Retina (tissue), 1 donor: ENCODE measurements around the gene PHF14.

Experiments used
- DNase-seq: peaks from one replicate; pipeline ENCODE4 v3.0.0-alpha.2; 2016

PHF14 gene

DNA sequence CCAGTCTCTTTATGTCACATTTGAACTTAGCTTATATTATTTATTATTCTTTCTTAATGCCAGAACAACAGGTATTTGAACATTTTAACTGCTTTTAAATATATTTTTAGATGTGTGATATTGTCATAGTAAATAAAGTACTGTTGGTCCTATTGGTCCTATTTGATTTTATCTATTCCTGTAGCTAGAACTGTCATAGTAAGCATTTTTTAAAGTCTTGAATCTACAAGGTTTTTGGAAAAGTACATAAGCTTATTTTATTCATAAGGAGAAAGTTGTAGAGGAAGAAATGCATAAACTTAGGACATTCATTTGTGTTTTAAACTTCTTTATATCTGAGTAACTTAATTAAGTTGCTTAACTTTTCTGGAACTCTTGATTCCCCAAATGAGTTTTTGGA lies 136.0 kb downstream of the PHF14 start:
- DNase-seq = no peak

DNA sequence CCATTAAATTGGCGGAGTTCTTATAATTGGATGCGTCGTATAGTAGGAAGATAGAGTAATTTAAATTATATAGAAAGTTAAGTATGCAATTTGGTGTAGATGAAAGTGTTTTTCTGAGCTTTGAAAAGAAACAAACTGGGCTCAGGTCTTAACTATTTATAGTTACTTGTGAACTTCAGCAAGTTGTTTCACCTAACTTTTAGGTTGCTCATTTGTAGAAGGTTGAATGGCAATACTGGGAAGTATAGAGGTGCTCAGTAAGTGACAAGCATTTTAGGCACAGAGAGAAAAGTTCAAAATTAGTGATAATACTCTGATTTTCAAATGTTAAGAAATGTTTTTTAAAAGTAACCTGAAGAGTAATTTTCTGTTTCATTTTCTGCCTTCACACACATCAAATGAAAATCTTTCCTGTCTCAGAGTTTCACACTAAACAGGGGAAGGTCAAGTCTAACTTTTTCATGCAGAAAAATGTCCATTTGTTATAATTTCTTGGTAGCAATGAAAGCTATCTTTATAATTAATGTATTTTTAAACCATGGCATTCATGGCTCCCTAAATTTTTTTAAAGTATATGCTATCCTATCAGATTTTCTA lies 146.5 kb downstream of the PHF14 start:
- DNase-seq = no peak

DNA sequence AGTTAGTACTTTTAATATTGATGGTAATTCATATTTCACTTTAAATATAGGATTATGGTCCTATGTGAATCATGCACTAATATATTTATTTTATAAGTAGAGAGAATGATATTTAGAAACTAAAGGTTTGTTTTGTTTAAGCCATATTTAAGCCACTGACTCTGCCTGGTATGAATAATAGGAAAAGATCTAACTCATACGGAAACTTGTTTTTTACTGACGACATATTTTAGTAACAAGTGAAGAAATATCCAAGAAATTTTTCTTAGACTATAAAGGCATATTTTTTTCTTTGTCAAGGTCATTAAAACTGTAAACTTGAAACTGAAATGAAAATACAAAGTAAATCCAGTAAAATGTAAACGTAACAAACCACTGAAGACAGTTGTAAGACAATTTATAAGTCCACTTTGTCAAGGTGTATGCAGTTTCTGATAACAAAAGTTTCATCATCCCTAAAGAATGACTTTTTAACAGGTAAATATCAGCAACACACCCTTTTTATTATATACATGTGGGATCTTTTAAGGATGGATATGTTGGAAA lies 147.1 kb downstream of the PHF14 start:
- DNase-seq = no peak

DNA sequence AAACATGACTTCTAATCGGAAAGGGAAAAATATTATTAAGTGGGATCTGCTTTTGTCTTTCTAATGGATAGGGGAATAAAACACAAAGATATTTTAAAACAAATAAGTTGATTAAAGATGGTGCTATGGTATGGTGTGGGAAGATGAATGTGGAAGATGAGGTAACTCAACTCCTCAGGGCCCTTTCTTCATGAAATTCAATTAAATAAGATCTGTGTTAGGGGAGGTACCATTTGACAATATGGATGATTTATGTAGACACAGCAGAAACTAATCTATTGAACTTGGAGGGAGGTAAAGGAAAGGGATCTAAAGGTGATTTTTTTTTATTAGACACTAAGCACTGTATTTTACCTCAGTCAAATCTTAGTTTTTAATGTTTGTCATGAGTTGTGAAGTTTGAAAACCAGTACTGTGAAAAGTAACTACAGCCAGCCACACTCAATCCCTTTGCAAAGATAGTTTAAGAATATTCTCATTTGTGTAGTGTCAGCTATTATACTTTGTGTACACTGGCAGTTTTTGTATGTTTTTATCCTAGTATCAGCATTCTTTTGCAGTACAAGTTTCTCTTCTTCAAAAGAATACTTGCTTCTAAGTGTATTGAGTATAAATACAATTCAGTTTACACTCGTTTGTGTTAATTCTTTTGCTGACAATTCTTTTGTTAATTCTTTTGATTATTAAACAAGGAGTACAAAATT lies 151.3 kb downstream of the PHF14 start:
- no peak for DNase-seq

DNA sequence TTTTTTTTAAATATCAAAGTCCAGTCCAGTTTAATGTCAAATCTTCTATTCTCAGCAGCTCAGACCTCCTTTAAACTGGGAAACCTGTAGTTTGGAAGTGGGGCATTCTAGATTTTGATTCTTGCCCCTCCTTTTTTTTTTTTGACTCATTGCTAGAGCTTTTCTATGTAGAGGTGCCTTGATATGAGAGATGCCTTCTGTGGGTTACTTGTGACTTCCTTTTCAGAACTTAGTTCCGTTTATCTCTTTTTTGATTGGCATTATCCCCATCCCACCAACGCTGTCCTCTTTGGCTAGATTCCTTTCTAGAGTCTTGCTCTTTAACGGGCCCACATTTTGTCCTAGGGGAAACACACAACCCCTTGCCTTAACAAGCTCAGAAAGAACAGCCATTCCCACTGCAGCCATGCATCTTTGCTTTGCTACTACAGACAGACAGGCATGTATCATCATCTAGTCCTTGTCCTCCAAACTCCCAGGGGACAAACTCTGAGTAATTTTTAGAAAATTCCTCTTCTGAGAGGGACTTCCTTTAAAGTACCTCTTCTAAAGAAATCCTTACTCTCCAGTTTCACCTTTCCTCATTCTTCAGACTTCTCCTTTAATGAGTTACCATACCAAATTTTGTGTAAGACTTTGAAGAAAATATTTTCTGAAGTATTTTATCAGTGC lies 153.6 kb downstream of the PHF14 start:
- DNase-seq = no peak

DNA sequence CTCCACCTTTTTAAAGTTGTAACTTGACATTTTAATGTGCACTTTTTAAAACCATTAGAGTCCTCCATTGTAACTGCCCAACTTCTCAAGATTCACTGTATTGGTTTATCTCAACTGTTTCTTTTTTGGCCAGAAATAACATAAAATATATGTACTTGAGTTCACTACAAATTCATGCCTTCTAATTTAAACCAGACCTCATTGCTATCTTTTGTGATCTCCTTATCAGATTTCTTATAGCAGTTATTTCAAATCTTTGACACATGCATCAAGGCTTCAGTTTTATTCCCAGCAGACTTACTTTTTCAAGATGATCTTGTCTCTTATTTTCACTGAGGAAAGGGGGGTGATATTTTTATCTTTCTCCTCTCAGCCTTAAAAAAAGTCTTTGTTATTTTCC lies 154.3 kb downstream of the PHF14 start:
- no peak for DNase-seq

DNA sequence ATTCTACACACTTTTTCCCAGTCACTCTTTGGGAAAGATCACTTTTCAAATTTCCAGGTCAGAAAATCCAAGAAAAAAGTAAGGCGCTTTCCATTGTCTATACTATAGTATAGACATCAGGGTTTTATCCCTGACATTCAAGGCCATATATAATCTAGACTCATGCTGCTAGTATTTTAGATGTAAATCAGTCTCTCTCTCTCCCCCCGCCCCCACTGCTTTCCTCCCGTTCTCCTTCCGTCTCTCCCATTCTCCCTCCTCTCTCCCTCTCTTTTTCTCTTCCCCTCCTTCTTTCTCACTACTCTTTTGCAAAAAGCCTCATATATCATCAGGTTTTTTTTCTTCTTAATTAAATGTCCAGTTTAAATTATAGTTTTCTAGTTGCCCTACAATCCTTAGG lies 154.8 kb downstream of the PHF14 start:
- DNase-seq = no peak

DNA sequence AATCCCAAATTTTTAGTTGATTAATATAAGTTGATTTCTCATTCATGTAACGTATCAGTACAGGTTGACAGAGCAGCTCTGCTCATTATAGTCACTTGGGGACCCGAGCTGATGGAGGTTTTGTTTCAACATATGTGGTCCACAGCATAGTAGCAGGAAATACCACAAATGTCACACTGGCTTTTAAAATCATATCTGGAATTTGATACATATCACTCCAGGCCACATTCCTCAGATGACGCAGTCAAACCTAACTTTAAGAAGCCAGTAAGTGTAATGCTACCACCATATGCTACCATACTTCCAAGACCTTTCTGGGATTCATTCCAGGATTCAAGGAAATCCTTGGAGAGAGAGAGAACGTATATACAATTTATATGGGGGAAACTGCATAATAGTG lies 156.3 kb downstream of the PHF14 start:
- DNase-seq = no peak

DNA sequence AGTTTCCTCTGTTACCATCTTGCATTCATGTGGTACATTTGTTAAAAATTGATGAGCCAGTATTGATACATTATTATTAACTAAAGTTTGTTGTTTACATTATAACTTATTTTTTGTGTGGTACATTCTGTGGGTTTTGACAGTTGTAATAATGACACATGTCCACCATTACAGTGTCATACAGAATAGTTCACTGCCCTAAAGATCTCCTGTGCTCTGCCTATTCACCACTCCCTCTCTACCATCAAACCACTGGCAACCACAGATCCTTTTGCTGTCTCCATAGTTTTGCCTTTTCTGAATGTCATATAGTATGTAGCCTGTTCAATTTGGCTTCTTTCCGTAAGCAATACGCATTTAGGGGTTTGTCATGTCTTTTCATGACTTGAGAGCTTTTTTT lies 156.9 kb downstream of the PHF14 start:
- no peak for DNase-seq

DNA sequence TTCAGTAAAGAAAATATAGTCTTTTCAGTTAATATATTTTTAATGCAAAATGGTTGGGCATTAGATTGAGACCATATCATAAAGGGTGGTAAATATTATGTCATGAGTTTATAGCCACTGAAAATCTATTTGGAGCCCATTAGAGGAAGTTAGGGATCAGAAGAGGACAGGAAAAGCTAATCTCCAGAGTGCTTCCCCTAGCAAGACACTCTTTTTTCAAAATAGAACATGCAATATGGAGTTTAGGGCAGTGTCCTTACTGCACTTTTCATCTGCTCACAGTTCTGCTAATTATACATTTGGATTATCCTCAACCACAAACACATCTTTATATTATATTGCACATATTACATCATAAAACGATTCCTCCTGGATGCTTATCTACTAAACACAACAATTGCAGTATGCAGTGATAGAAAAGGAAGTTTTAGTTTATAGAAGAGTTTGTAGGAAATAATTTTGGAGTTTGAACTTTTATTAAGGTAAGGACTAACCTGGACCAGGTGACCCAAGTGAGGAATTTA lies 159.8 kb downstream of the PHF14 start:
- no peak for DNase-seq

DNA sequence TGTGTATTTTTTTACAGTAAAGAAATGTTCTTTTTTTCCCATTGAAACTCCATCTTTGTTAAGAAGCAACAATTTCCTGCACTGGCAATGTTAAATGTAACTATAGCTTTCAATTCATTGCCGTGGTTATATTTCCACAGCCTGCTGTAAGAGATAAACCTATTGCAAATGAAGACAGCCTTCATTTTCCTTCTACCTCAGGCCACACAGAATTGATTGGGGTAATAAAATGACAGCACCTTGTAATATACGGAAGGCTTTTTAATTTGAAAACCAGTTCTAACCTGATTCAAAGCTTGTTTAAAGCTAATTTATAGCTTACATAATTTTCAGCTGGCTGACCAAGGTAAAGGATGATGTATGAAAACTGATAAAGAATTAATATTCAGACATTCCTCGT lies 161.9 kb downstream of the PHF14 start:
- DNase-seq = no peak

DNA sequence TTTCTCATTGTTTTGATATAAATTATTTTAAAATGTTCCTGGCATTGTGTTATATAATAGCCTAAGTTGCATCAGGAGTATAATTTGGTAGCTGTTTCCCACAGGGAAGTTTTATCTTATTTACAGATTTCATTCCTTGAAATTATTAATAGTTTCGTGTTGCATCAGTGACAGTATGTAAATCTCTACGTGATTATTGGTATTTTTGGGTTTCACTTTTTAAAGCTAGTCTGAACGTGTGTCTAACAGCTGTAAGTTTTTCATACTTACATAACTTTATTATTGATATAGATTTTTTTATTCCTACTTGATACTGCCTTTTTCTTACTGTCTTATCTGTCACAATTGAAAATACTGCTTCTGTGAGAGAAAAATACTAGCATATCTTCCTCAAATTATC lies 167.9 kb downstream of the PHF14 start:
- no peak for DNase-seq

DNA sequence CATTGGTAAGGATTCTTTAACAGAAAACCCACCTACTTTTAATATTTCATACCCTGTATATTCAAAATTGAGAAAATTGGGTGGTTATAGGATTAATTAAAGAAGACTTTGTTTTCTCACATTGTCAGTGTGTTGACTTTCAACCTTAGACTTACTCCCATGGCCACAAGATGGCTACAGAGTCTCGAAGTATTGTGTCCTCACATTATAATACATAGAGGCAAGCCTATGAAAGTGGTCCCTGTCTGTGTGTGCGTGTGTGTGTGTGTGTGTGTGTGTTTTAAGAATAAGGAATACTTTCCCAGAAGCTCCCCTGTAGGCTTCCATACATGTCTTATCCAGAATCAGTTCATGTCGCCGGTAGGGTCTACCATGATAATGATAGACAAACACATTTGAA lies 180.0 kb downstream of the PHF14 start:
- DNase-seq = no peak

DNA sequence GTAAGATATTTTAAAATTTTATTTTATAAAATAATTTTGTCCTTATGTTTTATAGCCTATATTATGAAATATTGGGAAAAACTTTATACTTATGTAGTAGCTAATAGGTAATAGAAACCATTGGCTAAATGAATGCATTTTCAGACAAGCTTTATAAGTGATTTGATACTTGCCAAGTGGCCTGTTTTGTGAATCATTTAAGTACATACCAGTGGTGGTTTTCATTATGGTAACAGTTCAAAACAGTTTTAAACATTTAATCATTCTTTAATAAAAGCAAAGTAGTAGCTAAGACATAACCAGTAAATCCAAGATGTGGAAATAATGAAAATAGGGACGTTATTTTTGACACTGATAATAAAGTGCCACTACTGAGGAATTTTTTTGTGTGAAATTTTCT lies 182.2 kb downstream of the PHF14 start:
- no peak for DNase-seq

DNA sequence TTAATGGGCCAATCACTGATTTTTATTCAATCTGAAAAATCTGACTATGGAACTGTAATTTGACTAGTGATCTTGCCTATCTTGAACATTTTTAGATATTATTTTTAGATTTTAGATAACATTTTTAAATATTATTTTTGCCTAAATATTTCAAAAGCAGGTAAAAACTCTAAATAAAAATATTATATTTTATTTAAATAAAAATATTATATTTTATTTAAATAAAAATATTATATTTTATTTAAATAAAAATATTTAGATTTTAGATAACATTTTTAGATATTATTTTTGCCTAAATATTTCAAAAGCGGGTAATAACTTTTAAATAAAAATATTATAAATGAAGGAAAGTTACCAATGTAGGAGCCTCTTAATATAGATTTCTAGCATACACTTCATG lies 187.8 kb downstream of the PHF14 start:
- DNase-seq = no peak

DNA sequence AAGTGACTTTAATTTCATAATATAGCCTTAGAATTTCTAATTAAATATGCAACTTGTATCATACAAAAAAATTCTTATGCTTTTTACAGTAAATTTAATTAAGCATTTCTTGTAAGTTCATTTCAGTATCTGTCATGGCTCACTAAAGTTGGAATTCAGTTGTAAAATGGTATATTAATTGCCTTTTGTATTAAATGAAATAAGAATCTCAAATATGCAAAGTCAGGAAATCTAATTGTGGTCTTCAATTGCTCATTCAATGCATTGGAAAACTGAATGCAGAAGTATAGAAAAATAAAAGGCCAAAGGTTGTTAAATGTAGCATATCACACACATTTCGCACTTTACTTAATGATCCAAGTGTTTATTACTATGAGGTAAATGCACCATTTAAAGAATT lies 189.5 kb downstream of the PHF14 start:
- no peak for DNase-seq

DNA sequence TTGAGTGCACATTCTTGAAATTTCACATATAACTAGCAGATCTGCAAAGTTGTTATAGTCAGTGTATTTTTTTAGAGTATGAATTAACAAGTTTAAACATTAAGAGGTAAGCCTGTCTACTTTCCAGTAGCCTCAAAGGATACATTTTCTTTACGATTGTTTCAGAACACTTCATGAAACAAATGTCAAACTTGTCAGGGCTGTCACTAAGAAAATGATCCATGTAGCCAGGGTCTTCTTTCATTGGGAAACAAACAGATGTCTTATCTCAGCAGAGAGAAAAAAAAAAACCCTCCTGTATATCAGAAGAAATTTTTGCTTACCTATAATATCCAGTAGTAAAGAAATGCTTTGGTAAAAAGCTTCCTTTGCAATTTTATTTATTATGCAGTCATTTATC lies 192.4 kb downstream of the PHF14 start:
- no peak for DNase-seq

DNA sequence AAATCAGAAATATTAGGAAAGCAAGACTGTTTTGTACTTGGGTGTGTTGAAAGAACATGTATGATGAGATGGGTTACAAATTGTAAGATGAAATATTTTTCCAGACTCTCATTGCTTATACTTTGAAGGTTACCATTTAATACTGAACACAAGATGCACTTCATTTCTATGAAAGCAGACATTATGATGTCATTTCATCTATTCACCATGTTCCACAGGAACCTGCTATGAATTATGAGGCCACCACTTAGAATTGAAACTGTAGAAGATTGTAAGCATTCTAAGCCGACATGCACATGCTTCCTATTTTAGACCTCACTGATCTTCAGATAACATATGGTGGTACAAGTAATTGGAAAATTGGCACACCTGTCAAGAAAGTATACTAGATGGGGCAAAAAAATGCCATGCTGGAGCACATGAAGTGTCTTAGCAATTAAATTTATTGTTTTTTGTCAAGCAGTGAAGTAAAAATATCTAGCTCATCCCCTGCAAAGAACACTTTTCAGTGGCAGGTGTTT lies 195.0 kb downstream of the PHF14 start:
- DNase-seq = no peak

DNA sequence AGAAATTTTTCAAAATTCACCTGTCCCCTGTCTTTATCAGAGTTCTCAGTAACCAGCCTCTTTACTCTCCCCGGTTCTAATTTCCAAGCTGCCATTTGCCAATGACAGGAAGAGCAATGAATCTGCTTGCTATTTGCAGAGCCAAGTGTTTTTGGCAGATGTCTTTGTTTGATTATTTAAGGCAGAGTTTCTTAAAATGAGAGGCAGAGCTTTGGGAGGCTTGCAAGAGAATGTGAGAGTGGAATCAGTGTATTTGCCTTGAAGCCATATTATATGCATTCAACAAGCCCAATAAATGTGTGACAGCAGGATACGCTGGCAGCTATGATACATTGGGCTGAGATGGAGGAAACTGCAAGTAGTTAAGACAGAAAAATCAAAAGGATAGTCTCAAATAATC lies 196.5 kb downstream of the PHF14 start:
- DNase-seq = no peak

DNA sequence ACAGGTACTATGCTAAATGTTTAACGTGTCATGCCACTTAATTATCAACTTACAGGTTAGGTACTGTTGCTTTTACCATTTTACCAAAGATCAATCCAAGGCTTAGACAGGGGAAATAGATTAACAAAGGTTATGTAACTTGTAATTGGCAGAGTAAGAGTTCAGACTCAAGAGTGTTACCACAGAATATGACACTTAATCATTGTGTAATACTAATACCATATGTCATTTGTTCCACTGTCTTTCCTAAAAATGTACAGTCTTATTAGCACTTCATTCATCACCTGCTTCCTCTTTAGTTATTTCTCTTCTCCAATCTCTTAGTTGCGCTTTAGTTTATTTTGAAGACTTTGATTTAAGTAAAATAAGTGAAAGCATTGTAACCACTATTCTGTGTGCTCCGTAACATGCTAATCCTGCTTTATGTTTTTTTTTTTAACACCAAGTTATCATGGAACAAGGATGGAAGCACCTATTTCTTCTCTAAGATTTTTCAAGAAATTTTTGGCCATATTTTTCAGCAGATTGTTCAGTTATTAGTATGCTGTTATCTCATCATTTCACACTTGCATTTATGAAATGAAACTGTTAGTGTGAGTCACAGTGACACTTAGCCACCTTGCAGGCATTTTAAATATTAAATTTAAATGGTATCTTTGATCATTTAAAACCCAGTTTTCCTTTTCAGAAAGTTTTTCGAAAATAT lies 197.3 kb downstream of the PHF14 start:
- no peak for DNase-seq

DNA sequence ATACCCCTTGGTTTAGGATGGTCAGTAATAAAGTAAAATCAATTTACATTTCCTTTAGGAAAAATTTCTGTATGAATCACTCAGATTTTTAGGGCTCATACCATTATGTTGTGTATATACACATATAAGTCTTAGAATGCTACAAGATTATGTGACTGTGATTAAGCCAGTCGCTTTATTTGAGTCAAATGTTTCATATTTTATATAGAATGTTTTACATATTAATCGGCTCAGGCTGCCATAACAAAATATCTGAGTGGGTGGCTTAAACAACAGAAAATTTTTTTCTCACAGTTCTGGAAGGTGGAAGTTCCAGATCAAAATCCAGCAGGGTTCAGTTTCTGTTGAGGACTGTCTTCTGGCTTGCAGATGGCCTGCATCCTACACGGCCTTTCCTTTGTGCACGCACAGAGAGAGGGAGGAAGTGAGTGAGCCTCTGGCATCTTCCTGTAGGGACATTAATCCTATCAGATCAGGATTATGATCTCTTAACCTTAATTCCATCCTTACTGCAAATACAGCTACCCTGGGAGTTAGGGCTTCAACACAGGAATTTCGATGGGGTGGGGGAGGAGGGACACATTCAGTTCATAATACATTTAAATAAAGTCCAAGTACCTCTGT lies 198.0 kb downstream of the PHF14 start:
- DNase-seq = no peak

DNA sequence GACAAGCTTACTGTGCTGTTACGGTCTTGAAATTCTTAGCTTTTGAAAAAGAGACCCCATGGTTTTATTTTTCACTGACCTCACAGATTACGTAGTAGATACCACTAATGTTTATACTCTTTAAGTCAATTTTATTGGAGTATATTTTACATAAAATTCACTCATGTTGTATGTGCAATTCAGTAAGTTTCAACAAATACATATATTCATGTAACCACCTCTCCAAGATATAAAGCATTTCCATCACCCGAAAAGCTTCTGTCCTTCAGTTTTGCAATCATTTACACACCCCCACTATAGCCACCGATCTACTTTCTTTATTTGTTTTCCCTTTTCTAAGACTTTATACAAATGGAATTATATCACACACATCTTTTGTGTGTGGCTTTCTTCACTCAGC lies 199.2 kb downstream of the PHF14 start:
- DNase-seq = no peak

DNA sequence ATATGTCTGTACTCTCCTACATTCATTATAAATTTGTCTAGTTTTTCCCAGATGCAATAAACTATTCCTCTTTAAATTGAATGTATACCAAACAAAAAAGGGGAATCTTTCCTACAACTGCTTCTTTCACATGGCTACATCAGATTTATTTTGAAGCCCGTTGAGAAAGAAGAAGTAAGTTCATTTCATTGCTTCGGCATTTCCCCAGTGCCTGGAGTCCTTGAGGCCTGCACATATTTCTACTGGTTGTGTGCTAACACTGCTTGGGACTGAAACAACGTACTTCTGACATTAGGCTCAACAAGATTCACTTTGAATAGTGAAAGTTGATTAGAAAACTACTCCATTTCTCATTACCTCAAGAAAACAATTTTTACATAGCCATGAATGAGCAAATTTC lies 201.7 kb downstream of the PHF14 start:
- no peak for DNase-seq
